Measurements from ENCODE around the gene PSMA1. TPM values are rescaled to one million over a fixed set of nuclear protein-coding genes. Genes with fewer than 3 reads are reported as not detected.
A peak's percentile ranks its signal among the peaks of the same experiment; 100 is the strongest.
"Not testable (repeated sequence)": the region's sequence is repeated elsewhere in the genome, so short reads cannot be mapped to it uniquely, and the experiment has no call there.

Gene PSMA1
- total and polyA plus RNA-seq, 2 of the 8 experiments (the other 6 are each of a cell fraction or from before 2014, with no cell fraction given), result 148 to 159 TPM

GRCh38 chr11:14537134-14537599 lies 17.0 kb upstream of the PSMA1 start (continued):
- peak; percentile 67 to 76 for TF ChIP-seq RAD21 (IDR thresholded peaks at IDR 0.05 in 1 of 2, conservative IDR thresholded peaks at IDR 0.05 in 1 of 2; ENCODE audit: low read depth in 2 of 2, low read length in 2 of 2)

DNA sequence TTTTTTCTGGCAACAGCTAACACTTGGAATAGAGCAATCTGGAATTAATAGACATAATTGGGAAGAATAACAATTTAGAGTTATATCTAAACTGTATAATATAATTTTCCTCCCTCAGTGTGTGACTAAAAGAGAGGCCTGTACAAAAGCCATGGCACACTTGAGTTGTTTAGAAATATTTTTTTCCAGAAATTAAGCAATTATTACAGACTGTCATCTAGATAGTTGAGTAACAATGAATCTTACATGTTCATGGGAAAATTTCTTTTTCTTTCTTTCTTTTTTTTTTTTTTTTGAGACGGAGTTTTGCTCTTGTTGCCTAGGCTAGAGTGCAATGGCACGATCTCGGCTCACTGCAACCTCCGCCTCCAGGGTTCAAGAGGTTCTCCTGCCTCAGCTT lies 15.0 kb upstream of the PSMA1 start:
- H3K23ac ChIP-seq (ENCODE audit: insufficient read length); H3K27me3 ChIP-seq (replicated peaks in 1 of 4; ENCODE audit: control insufficient read depth in 3 of 4, extremely low read depth in 1 of 4, insufficient read depth in 3 of 4, low read length in 3 of 4); H2BK5ac ChIP-seq (ENCODE audit: low read depth, low read length); H2BK15ac ChIP-seq (ENCODE audit: low read length); H2BK120ac ChIP-seq (replicated peaks; ENCODE audit: low read depth, low read length); H3K4ac ChIP-seq (replicated peaks; ENCODE audit: insufficient read length, low read depth, low read length); H3K27ac ChIP-seq (ENCODE audit: low read depth, low read length); H4K5ac ChIP-seq (ENCODE audit: insufficient read length, low read depth, low read length); H4K20me1 ChIP-seq (replicated peaks in 1 of 2; ENCODE audit: control insufficient read depth in 1 of 2, insufficient read depth in 2 of 2, low read length in 2 of 2); H3K9me3 ChIP-seq (ENCODE audit: insufficient read depth in 2 of 2, low read depth in 1 of 2, low read length in 1 of 2); H3K18ac ChIP-seq (ENCODE audit: extremely low read depth, low read length); H4K8ac ChIP-seq (ENCODE audit: extremely low read depth, insufficient read depth, low read length); H3K79me1 ChIP-seq (ENCODE audit: low read depth, low read length); H3K4me2 ChIP-seq (ENCODE audit: insufficient read depth in 1 of 2, low read depth in 2 of 2, low read length in 2 of 2); H3K9ac ChIP-seq (replicated peaks in 1 of 4; ENCODE audit: extremely low read depth in 1 of 4, low read depth in 3 of 4, low read length in 3 of 4); H2AFZ ChIP-seq (ENCODE audit: low read length); H3K4me3 ChIP-seq (ENCODE audit: extremely low read depth in 1 of 4, insufficient read depth in 2 of 4, low read depth in 3 of 4, low read length in 4 of 4); H2BK12ac ChIP-seq (ENCODE audit: low read depth, low read length); H3K79me2 ChIP-seq (ENCODE audit: control insufficient read depth in 1 of 2, insufficient read depth in 2 of 2, low read length in 2 of 2); DNase-seq (ENCODE audit: low read depth in 1 of 2, low spot score in 2 of 2); POLR2A ChIA-PET (ENCODE audit: partially characterized antibody); H3K23me2 ChIP-seq (ENCODE audit: low read depth, low read length); H3K36me3 ChIP-seq (ENCODE audit: control insufficient read depth in 2 of 4, insufficient read depth in 4 of 4, low read length in 3 of 4); FAIRE-seq; H3K4me1 ChIP-seq (replicated peaks in 1 of 4; ENCODE audit: control insufficient read depth in 3 of 4, insufficient read depth in 4 of 4, low read length in 3 of 4); H3K14ac ChIP-seq (ENCODE audit: insufficient read length); H2BK20ac ChIP-seq (ENCODE audit: low read length); H3K56ac ChIP-seq (replicated peaks; ENCODE audit: insufficient read length, low read depth, low read length); H4K91ac ChIP-seq (replicated peaks; ENCODE audit: insufficient read length, low read length); H2AK5ac ChIP-seq (ENCODE audit: low read depth, low read length): not testable (repeated sequence)
- CTCF ChIA-PET (ENCODE audit: partially characterized antibody), result interaction anchor here (1.2 to 4.3 kb wide), 3 partner anchors 87 to 372 kb away, joined by 3 to 14 read pairs (median 8); no protein-coding TSS in a partner anchor
- WGBS, 2 experiments (ENCODE audit: extremely low coverage in 1 of 2, insufficient coverage in 1 of 2, insufficient read length in 1 of 2, insufficient replicate concordance in 2 of 2, low coverage in 1 of 2, low lambda C conversion rate in 2 of 2, missing lambda C conversion rate in 1 of 2), result 83% methylated on average over 3 of the region's 4 CpGs; no CpG with 5 or more reads in 1 of the 2 experiments

All from H1 (cell line).